A549 (cell line): ENCODE measurements around the gene SCT. TPM values are rescaled to one million over a fixed set of nuclear protein-coding genes. Genes with fewer than 3 reads are reported as not detected.

ENCODE experiments used
- ATAC-seq, 2 experiments: fragments of 200-7000 bp in 1 of 2; fragments of >200 bp in 1 of 2; cut with Nextera tagmentation in 1 of 2; cut with Tn5 transposase in 1 of 2; 3 replicates each; pipeline versions ENCODE4 v1.8.0 to v1.9.1; 2018 to 2020; ENCODE audit warnings: mild to moderate bottlenecking in 1 of 2, moderate library complexity in 1 of 2
- CTCF ChIA-PET: fragments of 300-600 bp; sonication (Branson Sonifier 250); formaldehyde crosslinking; extraction: SDS; loops from one replicate; lab custom pipeline; 2021; ENCODE audit warnings: antibody characterized with exemption, inconsistent platforms; lab: Yijun Ruan, JAX
- POLR2A ChIA-PET: fragments of 350-600 bp; formaldehyde crosslinking; extraction: SDS; loops from one replicate; lab custom pipeline; 2021; ENCODE audit warnings: antibody characterized with exemption, inconsistent platforms; lab: Yijun Ruan, JAX
- DNase-seq, 2 experiments: peaks; one replicate each; pipeline versions ENCODE4 v3.0.0 to v3.0.0-alpha.2; 2011 to 2016; ENCODE audit warnings: low read depth in 1 of 2, low spot score in 1 of 2
- FAIRE-seq: peaks from 2 replicates; lab custom pipeline; 2011; peaks lifted over from hg19 to GRCh38; lab: Jason Lieb, UNC
- H3K27ac ChIP-seq, 2 experiments: fragments of >200 bp; sonication (Bioruptor Twin); formaldehyde crosslinking; 3 replicates each; pipeline ENCODE4 v1.5.1; 2016 to 2017
- H3K4me1 ChIP-seq: fragments of >200 bp; sonication (Bioruptor Twin); formaldehyde crosslinking; 3 replicates; pipeline ENCODE4 v1.6.1; 2016
- H3K4me2 ChIP-seq: fragments of >200 bp; sonication (Bioruptor Twin); formaldehyde crosslinking; 3 replicates; pipeline ENCODE4 v1.6.1; 2016
- H3K4me3 ChIP-seq: fragments of >200 bp; sonication (Bioruptor Twin); formaldehyde crosslinking; 3 replicates; pipeline ENCODE4 v1.5.1; 2016
- H3K9me3 ChIP-seq: fragments of >200 bp; sonication (Bioruptor Twin); formaldehyde crosslinking; 3 replicates; pipeline ENCODE4 v1.6.1; 2016
- EHF ChIP-seq: fragments of 250-450 bp; sonication (Bioruptor Pico); IDR thresholded peaks from 2 replicates; pipeline ENCODE4 v1.5.0; 2020; ENCODE audit warnings: mild to moderate bottlenecking
- EHMT2 ChIP-seq: fragments of 200-600 bp; sonication (generic); IDR thresholded peaks from 2 replicates; pipeline ENCODE4 v1.6.1; 2016; ENCODE audit warnings: antibody characterized with exemption, low read depth, mild to moderate bottlenecking, moderate library complexity
- ESRRA ChIP-seq: fragments of 150-350 bp; IDR thresholded peaks from 2 replicates; pipeline ENCODE4 v1.6.1; 2014; ENCODE audit warnings: mild to moderate bottlenecking, low read length, borderline replicate concordance
- KDM5A ChIP-seq: fragments of 200-600 bp; sonication (generic); IDR thresholded peaks from 2 replicates; pipeline ENCODE4 v1.6.1; 2016; ENCODE audit warnings: antibody characterized with exemption, mild to moderate bottlenecking
- MAFK ChIP-seq: fragments of 450-650 bp; IDR thresholded peaks from 2 replicates; pipeline ENCODE4 v1.6.1; 2014; ENCODE audit not compliant: partially characterized antibody
- MAZ ChIP-seq: fragments of 150-350 bp; IDR thresholded peaks from 2 replicates; pipeline ENCODE4 v1.6.1; 2014; ENCODE audit warnings: antibody characterized with exemption, low read depth, low read length, borderline replicate concordance
- RCOR1 ChIP-seq: fragments of 150-350 bp; IDR thresholded peaks from 2 replicates; pipeline ENCODE4 v1.6.1; 2014; ENCODE audit warnings: antibody characterized with exemption, low read length, low read depth
- RNF2 ChIP-seq: fragments of 200-600 bp; sonication (generic); IDR thresholded peaks from 2 replicates; pipeline ENCODE4 v1.6.1; 2016; ENCODE audit warnings: low read depth, mild to moderate bottlenecking, antibody characterized with exemption, moderate library complexity, borderline replicate concordance
- SMC3 ChIP-seq: fragments of >200 bp; sonication (Bioruptor Twin); formaldehyde crosslinking; IDR thresholded peaks from 3 replicates; pipeline ENCODE4 v1.6.1; 2018; ENCODE audit warnings: inconsistent platforms
- SREBF2 ChIP-seq: fragments of 450-650 bp; IDR thresholded peaks from 2 replicates; pipeline ENCODE4 v1.6.1; 2014; ENCODE audit warnings: mild to moderate bottlenecking, moderate library complexity
- ZC3H11A ChIP-seq: fragments of 450-650 bp; IDR thresholded peaks from 2 replicates; pipeline ENCODE4 v1.6.1; 2014; ENCODE audit warnings: antibody characterized with exemption, mild to moderate bottlenecking
- WGBS: methylation state at CpG from one replicate; pipeline ENCODE4 v1.1.6; 2017; ENCODE audit errors: missing lambda C conversion rate; 5-methylcytosine and 5-hydroxymethylcytosine counted together
- polyA plus RNA-seq, 4 experiments: library from polyadenylated mRNA; depleted of rRNA in 3 of 4; stranded (reverse); fragments of >200 nt; fragmentation: RNase III in 1 of 4; extraction: RNeasy Plus Mini Kit Qiagen cat#74134 plus additional on column Dnase treatment in 1 of 4; gene quantifications; 2 replicates in 3 of 4; 3 replicates in 1 of 4; pipeline ENCODE4 v1.2.3, GENCODE V29; 2011 to 2017
- TF ChIP-seq, protein P1 (sequence below): fragments of 200-600 bp; sonication (generic); IDR thresholded peaks from 2 replicates; pipeline ENCODE4 v1.6.1; 2016; ENCODE audit warnings: antibody characterized with exemption, mild to moderate bottlenecking, moderate library complexity
- TF ChIP-seq, protein P2 (sequence below): IDR thresholded peaks from 2 replicates; pipeline ENCODE4 v1.6.1; 2012
- TF ChIP-seq, protein P3 (sequence below): fragments of >200 bp; sonication (Bioruptor Twin); formaldehyde crosslinking; IDR thresholded peaks from 3 replicates; pipeline ENCODE4 v1.5.1; 2016
- TF ChIP-seq, protein P4 (sequence below): fragments of 150-350 bp; IDR thresholded peaks from 2 replicates; pipeline ENCODE4 v1.6.1; 2014; ENCODE audit warnings: low read depth, mild to moderate bottlenecking, low read length

Gene SCT
- polyA plus RNA-seq, 2 of the 4 experiments (the other 2 are of a cell fraction), result not detected

DNA sequence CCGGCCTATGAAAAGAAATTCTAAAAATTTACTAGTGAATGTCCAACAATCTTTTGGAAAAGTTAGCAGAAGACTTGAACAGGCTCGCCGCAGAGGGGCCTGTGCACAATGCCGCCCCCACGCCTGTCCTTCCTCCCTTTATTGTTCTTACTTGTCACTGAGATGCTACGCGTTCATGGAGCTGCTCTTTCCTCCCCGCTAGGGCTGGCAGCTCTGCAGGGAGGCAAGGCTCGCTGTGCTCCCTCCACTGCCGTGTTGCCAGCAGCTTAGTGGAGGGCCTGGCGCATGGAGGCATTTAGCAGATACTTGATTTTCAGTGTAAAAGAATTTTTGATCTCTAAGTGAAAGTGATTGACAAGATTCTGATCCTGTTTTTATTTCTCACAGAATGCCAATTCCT, 36.0 kb downstream of the SCT start:
- DNase-seq (no peak), ATAC-seq (no peak), FAIRE-seq (no peak)
- CTCF ChIA-PET, result interaction anchor here (1.2 to 1.3 kb wide), 2 partner anchors 14 to 36 kb away, joined by 3 to 5 read pairs; no protein-coding TSS in a partner anchor
- no peak overlapping the region for H3K4me2 ChIP-seq
- H3K4me3 ChIP-seq, result no peak overlapping the region
- WGBS, result 78% methylated on average over 11 of the region's 11 CpGs
- H3K9me3 ChIP-seq, result no peaks in the 10 kb centered on the region
- peaks cover 29% of the 10 kb centered on the region for H3K4me1 ChIP-seq
- TF ChIP-seq, protein P1, sequence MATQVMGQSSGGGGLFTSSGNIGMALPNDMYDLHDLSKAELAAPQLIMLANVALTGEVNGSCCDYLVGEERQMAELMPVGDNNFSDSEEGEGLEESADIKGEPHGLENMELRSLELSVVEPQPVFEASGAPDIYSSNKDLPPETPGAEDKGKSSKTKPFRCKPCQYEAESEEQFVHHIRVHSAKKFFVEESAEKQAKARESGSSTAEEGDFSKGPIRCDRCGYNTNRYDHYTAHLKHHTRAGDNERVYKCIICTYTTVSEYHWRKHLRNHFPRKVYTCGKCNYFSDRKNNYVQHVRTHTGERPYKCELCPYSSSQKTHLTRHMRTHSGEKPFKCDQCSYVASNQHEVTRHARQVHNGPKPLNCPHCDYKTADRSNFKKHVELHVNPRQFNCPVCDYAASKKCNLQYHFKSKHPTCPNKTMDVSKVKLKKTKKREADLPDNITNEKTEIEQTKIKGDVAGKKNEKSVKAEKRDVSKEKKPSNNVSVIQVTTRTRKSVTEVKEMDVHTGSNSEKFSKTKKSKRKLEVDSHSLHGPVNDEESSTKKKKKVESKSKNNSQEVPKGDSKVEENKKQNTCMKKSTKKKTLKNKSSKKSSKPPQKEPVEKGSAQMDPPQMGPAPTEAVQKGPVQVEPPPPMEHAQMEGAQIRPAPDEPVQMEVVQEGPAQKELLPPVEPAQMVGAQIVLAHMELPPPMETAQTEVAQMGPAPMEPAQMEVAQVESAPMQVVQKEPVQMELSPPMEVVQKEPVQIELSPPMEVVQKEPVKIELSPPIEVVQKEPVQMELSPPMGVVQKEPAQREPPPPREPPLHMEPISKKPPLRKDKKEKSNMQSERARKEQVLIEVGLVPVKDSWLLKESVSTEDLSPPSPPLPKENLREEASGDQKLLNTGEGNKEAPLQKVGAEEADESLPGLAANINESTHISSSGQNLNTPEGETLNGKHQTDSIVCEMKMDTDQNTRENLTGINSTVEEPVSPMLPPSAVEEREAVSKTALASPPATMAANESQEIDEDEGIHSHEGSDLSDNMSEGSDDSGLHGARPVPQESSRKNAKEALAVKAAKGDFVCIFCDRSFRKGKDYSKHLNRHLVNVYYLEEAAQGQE, result no peak
- TF ChIP-seq, protein P2, sequence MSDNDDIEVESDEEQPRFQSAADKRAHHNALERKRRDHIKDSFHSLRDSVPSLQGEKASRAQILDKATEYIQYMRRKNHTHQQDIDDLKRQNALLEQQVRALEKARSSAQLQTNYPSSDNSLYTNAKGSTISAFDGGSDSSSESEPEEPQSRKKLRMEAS, result no peak
- TF ChIP-seq SMC3 (no peak), EHMT2 (no peak), EHF (CRISPR knock-in tag) (no peak), ESRRA (no peak), MAZ (no peak), ZC3H11A (no peak), RCOR1 (no peak), MAFK (no peak)
- TF ChIP-seq, protein P3, sequence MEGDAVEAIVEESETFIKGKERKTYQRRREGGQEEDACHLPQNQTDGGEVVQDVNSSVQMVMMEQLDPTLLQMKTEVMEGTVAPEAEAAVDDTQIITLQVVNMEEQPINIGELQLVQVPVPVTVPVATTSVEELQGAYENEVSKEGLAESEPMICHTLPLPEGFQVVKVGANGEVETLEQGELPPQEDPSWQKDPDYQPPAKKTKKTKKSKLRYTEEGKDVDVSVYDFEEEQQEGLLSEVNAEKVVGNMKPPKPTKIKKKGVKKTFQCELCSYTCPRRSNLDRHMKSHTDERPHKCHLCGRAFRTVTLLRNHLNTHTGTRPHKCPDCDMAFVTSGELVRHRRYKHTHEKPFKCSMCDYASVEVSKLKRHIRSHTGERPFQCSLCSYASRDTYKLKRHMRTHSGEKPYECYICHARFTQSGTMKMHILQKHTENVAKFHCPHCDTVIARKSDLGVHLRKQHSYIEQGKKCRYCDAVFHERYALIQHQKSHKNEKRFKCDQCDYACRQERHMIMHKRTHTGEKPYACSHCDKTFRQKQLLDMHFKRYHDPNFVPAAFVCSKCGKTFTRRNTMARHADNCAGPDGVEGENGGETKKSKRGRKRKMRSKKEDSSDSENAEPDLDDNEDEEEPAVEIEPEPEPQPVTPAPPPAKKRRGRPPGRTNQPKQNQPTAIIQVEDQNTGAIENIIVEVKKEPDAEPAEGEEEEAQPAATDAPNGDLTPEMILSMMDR, result no peak
- TF ChIP-seq, protein P4, sequence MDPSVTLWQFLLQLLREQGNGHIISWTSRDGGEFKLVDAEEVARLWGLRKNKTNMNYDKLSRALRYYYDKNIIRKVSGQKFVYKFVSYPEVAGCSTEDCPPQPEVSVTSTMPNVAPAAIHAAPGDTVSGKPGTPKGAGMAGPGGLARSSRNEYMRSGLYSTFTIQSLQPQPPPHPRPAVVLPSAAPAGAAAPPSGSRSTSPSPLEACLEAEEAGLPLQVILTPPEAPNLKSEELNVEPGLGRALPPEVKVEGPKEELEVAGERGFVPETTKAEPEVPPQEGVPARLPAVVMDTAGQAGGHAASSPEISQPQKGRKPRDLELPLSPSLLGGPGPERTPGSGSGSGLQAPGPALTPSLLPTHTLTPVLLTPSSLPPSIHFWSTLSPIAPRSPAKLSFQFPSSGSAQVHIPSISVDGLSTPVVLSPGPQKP, result no peak
- POLR2A ChIA-PET, result no interaction called here
- no peak overlapping the region for H3K27ac ChIP-seq

DNA sequence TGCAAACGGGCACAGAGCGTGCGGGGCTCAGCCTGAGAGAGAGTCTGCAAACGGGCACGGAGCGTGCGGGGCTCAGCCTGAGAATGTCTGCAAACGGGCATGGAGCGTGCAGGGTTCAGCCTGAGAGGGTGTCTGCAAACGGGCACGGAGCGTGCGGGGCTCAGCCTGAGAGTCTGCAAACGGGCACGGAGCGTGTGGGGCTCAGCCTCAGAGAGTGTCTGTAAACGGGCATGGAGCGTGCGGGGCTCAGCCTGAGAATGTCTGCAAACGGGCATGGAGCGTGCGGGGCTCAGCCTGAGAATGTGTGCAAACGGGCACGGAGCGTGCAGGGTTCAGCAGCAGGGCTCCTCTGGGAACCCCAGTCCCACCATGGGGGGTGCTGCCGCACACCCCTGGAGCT, 37.2 kb downstream of the SCT start:
- DNase-seq, result no peak
- Histone ChIP-seq H3K9me3 (no peaks in the 10 kb centered on the region), H3K4me1 (peaks cover 29% of the 10 kb centered on the region), H3K4me3 (no peak overlapping the region), H3K4me2 (no peak overlapping the region), H3K27ac (no peak overlapping the region)
- no peak for FAIRE-seq
- ChIA-PET POLR2A (no interaction called here), CTCF (interaction anchor here (0.7 to 1.7 kb wide), 2 partner anchors 10 to 23 kb away, joined by 3 read pairs; no protein-coding TSS in a partner anchor)
- 89% methylated on average over 26 of the region's 26 CpGs for WGBS
- ATAC-seq, result no peak
- TF ChIP-seq RNF2 (no peak), ZC3H11A (no peak), SREBF2 (no peak), KDM5A (no peak)
- TF ChIP-seq, protein P3, result no peak
